Left ventricle myocardium inferior (tissue), 1 donor: ENCODE measurements around the gene ARHGAP19. TPM values are rescaled to one million over a fixed set of nuclear protein-coding genes. Genes with fewer than 3 reads are reported as not detected.
A peak's percentile ranks its signal among the peaks of the same experiment; 100 is the strongest.

Experiments
- DNase-seq: peaks from one replicate; pipeline ENCODE4 v3.0.0-alpha.2; 2020
- H3K27ac ChIP-seq: fragments of 200-600 bp; replicated peaks from 2 replicates; pipeline ENCODE4 v1.8.0; 2021
- H3K27me3 ChIP-seq: fragments of 200-600 bp; 2 replicates; pipeline ENCODE4 v1.8.0; 2021; ENCODE audit warnings: low read depth
- H3K36me3 ChIP-seq: fragments of 200-600 bp; 2 replicates; pipeline ENCODE4 v1.8.0; 2021
- H3K4me1 ChIP-seq: fragments of 200-600 bp; 2 replicates; pipeline ENCODE4 v1.8.0; 2021
- H3K4me3 ChIP-seq: fragments of 200-600 bp; 2 replicates; pipeline ENCODE4 v1.8.0; 2021; ENCODE audit warnings: mild to moderate bottlenecking, moderate library complexity
- H3K9me3 ChIP-seq: fragments of 200-600 bp; replicated peaks from 2 replicates; pipeline ENCODE4 v1.8.0; 2021
- intact Hi-C: fragments of 100-400 bp; cut with micrococcal nuclease; formaldehyde crosslinking; loops from one replicate; pipeline ENCODE4 v1.11.0; 2022
- total RNA-seq: library from RNA; stranded (reverse); fragmentation: NEBNext Ultra II Directional; extraction: Animal tissue kit (Norgen Biotek cat#: 25700); gene quantifications from one replicate; pipeline ENCODE4 v1.2.1, GENCODE V29; 2021
- TF ChIP-seq, protein P1 (sequence below): fragments of 200-600 bp; IDR thresholded peaks from 2 replicates; pipeline ENCODE4 v1.8.0; 2021; ENCODE audit warnings: antibody characterized with exemption, mild to moderate bottlenecking, borderline replicate concordance
- donor health status: DM: no; HTN: yes; CAD: no; lungs with severe emphysema.

Gene ARHGAP19
- total RNA-seq, 1 donor from 2014 or later, result 4.2 TPM

DNA sequence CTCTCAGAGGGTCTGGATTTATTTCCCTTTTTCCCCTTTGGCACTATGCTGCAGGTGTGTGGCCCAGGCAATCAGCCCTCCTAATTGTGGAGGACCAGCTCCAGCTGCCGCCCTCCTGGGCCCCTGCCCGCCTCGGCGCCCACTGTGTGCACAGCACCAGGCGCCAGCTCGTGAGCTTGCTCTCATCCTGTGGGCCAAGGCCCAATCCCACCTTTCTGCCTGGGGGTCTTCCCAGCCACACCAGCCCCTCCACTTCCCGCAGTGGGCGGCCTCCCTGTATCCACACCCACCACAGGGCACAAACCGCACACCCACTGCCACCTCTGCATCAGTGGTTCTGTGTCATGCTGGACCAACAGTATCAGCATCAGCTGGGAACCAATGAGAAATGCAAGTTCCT lies 81.2 kb downstream of the ARHGAP19 start:
- Histone ChIP-seq H3K36me3 (no peaks in the 10 kb centered on the region), H3K9me3 (no peaks in the 10 kb centered on the region), H3K4me1 (no peaks in the 10 kb centered on the region), H3K27me3 (peaks cover 28% of the 10 kb centered on the region), H3K27ac (no peak overlapping the region), H3K4me3 (no peak overlapping the region)
- TF ChIP-seq, protein P1, sequence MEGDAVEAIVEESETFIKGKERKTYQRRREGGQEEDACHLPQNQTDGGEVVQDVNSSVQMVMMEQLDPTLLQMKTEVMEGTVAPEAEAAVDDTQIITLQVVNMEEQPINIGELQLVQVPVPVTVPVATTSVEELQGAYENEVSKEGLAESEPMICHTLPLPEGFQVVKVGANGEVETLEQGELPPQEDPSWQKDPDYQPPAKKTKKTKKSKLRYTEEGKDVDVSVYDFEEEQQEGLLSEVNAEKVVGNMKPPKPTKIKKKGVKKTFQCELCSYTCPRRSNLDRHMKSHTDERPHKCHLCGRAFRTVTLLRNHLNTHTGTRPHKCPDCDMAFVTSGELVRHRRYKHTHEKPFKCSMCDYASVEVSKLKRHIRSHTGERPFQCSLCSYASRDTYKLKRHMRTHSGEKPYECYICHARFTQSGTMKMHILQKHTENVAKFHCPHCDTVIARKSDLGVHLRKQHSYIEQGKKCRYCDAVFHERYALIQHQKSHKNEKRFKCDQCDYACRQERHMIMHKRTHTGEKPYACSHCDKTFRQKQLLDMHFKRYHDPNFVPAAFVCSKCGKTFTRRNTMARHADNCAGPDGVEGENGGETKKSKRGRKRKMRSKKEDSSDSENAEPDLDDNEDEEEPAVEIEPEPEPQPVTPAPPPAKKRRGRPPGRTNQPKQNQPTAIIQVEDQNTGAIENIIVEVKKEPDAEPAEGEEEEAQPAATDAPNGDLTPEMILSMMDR, result no peak
- no peak for DNase-seq
- intact Hi-C loops, result no loop called here

DNA sequence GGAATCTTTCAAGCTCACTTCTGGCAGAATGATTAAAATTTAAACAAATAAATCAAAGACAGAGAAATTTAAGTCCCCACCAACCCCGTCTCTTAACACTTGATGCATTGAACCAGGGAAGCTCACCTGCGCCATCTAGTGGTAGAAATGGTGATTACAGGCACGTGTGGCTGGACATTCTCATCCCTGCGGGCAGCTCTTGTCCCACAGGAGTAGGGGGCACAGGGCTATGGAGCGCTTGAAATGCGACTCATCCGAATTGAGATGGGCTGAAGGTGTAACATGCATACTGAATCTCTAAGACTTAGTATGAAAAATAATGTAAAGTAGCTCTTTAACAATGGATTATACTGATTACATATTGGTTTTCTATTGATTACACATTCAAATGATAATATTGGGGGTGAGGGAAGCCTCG lies 81.9 kb downstream of the ARHGAP19 start:
- no peaks in the 10 kb centered on the region for H3K36me3 ChIP-seq
- H3K27ac ChIP-seq, result no peak overlapping the region
- intact Hi-C loops, result no loop called here
- H3K9me3 ChIP-seq, result no peaks in the 10 kb centered on the region
- H3K4me3 ChIP-seq, result no peak overlapping the region
- H3K27me3 ChIP-seq, result peaks cover 35% of the 10 kb centered on the region
- DNase-seq, result peak; percentile 45
- H3K4me1 ChIP-seq, result no peaks in the 10 kb centered on the region
- TF ChIP-seq, protein P1, result peak; percentile 99

DNA sequence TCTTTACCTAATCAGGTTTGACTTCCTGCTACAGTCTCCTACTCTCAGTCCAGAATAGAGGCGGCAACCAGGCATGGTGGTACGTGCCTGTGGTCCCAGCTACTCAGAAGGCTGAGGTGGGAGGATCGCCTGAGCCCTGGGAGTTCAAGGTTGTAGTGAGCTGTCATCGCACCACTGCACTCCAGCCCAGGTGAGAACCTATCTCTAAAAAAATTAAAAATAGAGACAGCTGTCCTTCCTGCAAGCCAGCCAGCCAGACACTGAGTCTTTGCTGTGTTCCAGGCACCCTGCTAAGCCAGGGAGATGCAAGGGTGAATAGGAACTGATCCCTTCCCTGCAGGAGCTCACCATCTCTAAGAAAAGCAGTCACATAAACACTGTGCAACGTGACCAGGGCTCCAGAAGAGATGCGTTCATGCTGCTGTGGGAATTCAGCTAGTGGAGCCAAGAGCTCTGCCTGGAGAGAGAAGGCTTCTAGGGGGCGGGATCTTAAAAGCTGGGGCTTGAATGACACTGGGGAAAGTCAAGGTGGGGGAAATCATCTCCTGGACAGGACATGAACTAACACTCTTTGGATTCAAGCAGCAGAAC lies 84.6 kb downstream of the ARHGAP19 start:
- Histone ChIP-seq H3K9me3 (peaks cover 4% of the 10 kb centered on the region), H3K4me1 (no peaks in the 10 kb centered on the region), H3K27me3 (peaks cover 47% of the 10 kb centered on the region), H3K4me3 (no peak overlapping the region), H3K27ac (no peak overlapping the region), H3K36me3 (no peaks in the 10 kb centered on the region)
- intact Hi-C loops, result loop anchor here (5.0 kb wide), 1 partner anchor 136 kb away; no protein-coding TSS in a partner anchor
- TF ChIP-seq, protein P1, result no peak
- DNase-seq, result no peak

DNA sequence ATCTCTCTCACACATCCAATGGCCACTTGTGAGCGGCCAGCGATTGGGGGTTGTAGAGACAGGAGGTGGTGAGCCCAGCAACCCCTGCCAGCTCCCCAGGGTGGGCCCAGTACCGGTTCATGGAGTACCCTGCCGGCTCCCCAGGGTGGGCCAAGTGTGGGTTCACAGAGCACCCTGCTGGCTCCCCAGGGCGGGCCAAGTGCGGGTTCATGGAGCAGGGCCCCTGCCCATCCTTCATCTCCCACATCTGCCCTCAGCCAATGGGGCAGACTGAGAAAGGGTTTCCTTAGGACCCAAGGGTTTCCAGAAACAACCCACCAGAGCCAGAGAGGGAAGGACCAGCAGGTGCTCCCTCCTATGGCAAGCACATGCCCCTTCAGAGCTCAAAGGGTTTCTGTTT lies 85.3 kb downstream of the ARHGAP19 start:
- intact Hi-C loops, result loop anchor here (5.0 kb wide), 1 partner anchor 135 kb away; no protein-coding TSS in a partner anchor
- Histone ChIP-seq H3K27ac (no peak overlapping the region), H3K27me3 (peaks cover 54% of the 10 kb centered on the region), H3K4me1 (no peaks in the 10 kb centered on the region), H3K4me3 (no peak overlapping the region), H3K36me3 (no peaks in the 10 kb centered on the region), H3K9me3 (peaks cover 4% of the 10 kb centered on the region)
- DNase-seq, result no peak
- TF ChIP-seq, protein P1, result no peak

DNA sequence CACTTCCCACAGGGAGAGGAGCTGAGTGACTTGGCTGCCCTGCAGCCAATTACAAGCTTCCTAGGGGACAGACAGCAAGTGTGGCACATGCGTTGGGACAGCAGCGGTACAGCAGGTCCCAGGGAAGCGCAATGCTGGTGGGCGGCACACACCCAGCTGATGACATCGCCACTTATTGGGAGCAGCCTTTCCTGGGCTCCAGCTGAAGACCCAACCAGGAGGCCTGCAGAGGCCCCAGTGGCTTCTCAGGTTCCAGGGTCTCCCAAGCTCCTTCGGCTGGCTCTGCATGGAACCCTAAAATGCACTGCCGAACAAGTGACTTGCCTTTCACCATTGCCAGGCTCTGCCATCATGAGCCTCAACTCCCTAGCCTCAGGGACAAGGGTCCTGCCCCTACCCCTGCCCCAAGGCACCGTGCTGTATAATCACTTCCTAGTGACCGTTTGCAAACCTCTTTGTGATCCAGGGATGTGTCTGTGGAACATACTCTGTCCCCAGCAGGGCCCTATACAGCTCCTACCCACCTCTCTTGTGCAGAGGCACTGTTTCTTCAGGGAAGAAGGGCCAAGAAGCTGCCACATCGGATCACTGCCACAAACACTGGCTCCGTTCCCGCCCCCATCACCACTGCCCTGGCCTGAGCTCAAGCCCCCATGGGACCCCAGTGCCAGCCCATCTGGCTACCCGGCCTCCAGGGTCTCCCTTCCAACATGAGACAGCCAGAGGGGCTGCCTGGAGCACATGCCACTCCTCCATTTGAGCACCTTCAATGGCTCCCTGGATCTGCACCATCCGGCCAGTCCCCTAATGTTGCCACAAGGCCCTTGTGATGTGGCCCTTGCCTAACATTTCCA lies 87.4 kb downstream of the ARHGAP19 start:
- Histone ChIP-seq H3K4me3 (no peak overlapping the region), H3K27ac (no peak overlapping the region), H3K9me3 (peaks cover 4% of the 10 kb centered on the region), H3K4me1 (no peaks in the 10 kb centered on the region), H3K36me3 (no peaks in the 10 kb centered on the region), H3K27me3 (peaks cover 68% of the 10 kb centered on the region)
- TF ChIP-seq, protein P1, result no peak
- intact Hi-C loops, result loop anchor here (5.0 kb wide), 1 partner anchor 133 kb away; no protein-coding TSS in a partner anchor
- no peak for DNase-seq
